PC-3 (cell line): Measurements from ENCODE around the gene USP54.

Experiments used
- EZH2 ChIP-seq: fragments of 300-600 bp; sonication (generic); IDR thresholded peaks from one replicate; pipeline ENCODE4 v1.6.1; 2017; ENCODE audit warnings: antibody characterized with exemption, mild to moderate bottlenecking, low read length; ENCODE audit not compliant: unreplicated experiment
- TF ChIP-seq, protein P1 (sequence below): fragments of 300-600 bp; sonication (generic); conservative IDR thresholded peaks from 2 replicates; pipeline ENCODE4 v1.5.1; 2017; ENCODE audit warnings: antibody characterized with exemption, low read depth, mild to moderate bottlenecking, low read length

DNA sequence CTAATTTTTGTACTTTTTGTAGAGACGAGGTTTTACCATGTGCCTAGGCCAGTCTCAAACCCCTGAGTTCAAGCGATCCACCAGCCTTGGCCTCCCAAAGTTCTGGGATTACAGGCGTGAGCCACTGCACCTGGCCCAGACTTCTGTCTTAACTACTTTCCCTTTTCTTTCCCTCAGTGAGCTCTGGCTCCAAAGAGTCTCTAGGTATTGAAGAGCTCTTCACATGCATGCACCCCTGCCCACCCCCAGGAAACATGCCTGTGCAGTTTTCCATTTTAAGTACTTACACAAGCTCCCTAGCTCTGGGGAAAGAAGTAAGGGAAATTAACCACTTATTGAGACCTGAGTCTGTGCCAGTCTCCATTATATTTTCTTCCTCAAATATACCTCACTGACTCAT is 48.1 kb upstream of the USP54 start:
- TF ChIP-seq, protein P1, sequence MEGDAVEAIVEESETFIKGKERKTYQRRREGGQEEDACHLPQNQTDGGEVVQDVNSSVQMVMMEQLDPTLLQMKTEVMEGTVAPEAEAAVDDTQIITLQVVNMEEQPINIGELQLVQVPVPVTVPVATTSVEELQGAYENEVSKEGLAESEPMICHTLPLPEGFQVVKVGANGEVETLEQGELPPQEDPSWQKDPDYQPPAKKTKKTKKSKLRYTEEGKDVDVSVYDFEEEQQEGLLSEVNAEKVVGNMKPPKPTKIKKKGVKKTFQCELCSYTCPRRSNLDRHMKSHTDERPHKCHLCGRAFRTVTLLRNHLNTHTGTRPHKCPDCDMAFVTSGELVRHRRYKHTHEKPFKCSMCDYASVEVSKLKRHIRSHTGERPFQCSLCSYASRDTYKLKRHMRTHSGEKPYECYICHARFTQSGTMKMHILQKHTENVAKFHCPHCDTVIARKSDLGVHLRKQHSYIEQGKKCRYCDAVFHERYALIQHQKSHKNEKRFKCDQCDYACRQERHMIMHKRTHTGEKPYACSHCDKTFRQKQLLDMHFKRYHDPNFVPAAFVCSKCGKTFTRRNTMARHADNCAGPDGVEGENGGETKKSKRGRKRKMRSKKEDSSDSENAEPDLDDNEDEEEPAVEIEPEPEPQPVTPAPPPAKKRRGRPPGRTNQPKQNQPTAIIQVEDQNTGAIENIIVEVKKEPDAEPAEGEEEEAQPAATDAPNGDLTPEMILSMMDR, result no peak
- TF ChIP-seq EZH2, result no peak
